Measurements from ENCODE around the gene LRRFIP1.

Gene LRRFIP1

DNA sequence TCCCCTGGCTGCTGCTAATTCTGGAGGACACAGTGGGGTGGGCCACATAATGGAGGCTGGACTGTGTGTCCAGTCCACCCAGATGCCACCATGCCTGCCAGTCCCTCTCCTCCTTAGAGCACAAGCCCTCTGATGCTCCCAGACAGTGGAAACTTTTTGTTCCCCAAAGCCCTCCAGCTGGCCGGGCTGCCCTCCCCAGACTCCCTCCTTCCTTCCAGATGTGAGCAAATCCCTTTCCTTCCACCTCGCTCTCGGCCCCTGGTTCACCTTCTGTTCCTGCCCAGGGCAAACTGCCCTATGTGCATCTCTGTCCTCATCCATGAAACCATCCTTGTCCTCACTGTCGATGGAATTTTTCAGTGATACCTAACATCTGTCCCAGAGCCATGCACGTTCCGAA is 33.9 kb downstream of the LRRFIP1 start:
- H3K4me1 ChIP-seq (ENCODE audit: low read length) = no peaks in the 10 kb centered on the region
- no peak overlapping the region for H3K4me2 ChIP-seq (ENCODE audit: low read depth, low read length)
- no peaks in the 10 kb centered on the region for H4K20me1 ChIP-seq (ENCODE audit: insufficient read depth, low read length)

DNA sequence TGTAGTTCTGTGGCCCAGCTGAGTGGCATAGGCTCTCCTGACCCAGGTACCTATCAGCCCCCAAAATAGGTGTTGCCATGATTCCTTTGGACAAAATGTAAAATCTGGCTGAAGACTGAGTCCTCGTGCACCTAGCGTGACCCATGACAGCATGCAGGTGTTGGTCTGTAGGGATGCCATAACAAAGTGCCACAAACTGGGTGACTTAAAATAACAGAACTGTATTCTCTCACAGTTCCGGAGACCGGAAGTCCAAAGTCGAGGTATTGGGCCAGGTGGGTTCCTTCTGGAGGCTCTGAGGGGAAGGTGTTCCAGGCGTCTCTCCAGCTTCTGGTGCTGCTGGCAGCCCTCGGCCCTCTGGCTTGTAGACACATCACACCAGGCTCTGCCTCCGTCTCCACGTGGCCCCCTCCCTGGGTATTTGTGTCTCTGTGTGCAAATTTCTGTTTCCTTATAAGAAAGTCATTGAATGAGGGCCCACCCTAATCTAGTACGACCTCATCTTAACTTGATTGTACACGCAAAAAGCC is 34.5 kb downstream of the LRRFIP1 start:
- H3K4me1 ChIP-seq (ENCODE audit: low read length) = no peaks in the 10 kb centered on the region
- TF ChIP-seq EZH2phosphoT487 (IDR thresholded peaks at IDR 0.05; ENCODE audit: low read length) (no peak), EZH2 (optimal IDR thresholded peaks at IDR 0.05; ENCODE audit: low read depth, low read length) (no peak)
- TF ChIP-seq, protein P1, sequence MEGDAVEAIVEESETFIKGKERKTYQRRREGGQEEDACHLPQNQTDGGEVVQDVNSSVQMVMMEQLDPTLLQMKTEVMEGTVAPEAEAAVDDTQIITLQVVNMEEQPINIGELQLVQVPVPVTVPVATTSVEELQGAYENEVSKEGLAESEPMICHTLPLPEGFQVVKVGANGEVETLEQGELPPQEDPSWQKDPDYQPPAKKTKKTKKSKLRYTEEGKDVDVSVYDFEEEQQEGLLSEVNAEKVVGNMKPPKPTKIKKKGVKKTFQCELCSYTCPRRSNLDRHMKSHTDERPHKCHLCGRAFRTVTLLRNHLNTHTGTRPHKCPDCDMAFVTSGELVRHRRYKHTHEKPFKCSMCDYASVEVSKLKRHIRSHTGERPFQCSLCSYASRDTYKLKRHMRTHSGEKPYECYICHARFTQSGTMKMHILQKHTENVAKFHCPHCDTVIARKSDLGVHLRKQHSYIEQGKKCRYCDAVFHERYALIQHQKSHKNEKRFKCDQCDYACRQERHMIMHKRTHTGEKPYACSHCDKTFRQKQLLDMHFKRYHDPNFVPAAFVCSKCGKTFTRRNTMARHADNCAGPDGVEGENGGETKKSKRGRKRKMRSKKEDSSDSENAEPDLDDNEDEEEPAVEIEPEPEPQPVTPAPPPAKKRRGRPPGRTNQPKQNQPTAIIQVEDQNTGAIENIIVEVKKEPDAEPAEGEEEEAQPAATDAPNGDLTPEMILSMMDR (IDR thresholded peaks at IDR 0.05; ENCODE audit: low read length) = no peak
- H3K9me3 ChIP-seq (replicated peaks; ENCODE audit: insufficient read depth, low read length) = no peaks in the 10 kb centered on the region
- no peaks in the 10 kb centered on the region for H4K20me1 ChIP-seq (ENCODE audit: insufficient read depth, low read length)
- no peaks in the 10 kb centered on the region for H3F3A ChIP-seq (ENCODE audit: insufficient read depth, low read length)
- H3K4me2 ChIP-seq (ENCODE audit: low read depth, low read length) = no peak overlapping the region
- no peak overlapping the region for H2AFZ ChIP-seq (ENCODE audit: low read length)
- no peak overlapping the region for H3K4me3 ChIP-seq (ENCODE audit: low read length)
- no peaks in the 10 kb centered on the region for H3K9me2 ChIP-seq (replicated peaks; ENCODE audit: insufficient read depth, low read length)
- H3K36me3 ChIP-seq (replicated peaks; ENCODE audit: insufficient read depth, low read length) = no peaks in the 10 kb centered on the region
- no peaks in the 10 kb centered on the region for H3K27me3 ChIP-seq (replicated peaks; ENCODE audit: insufficient read depth, low read length)
- H3K27ac ChIP-seq (ENCODE audit: low read length) = no peak overlapping the region
- no peak overlapping the region for H3K9ac ChIP-seq (ENCODE audit: low read length)
- no peaks in the 10 kb centered on the region for H3K79me2 ChIP-seq (ENCODE audit: low read length)
- DNase-seq = no peak

More for the DNA sequence above, 33.9 kb downstream of the LRRFIP1 start:
- no peak overlapping the region for H3K4me3 ChIP-seq (ENCODE audit: low read length)
- no peaks in the 10 kb centered on the region for H3K36me3 ChIP-seq (replicated peaks; ENCODE audit: insufficient read depth, low read length)
- TF ChIP-seq, protein P1 (IDR thresholded peaks at IDR 0.05; ENCODE audit: low read length) = no peak
- TF ChIP-seq EZH2 (optimal IDR thresholded peaks at IDR 0.05; ENCODE audit: low read depth, low read length) (no peak), EZH2phosphoT487 (IDR thresholded peaks at IDR 0.05; ENCODE audit: low read length) (no peak)
- DNase-seq = no peak
- no peaks in the 10 kb centered on the region for H3K79me2 ChIP-seq (ENCODE audit: low read length)
- no peak overlapping the region for H3K27ac ChIP-seq (ENCODE audit: low read length)
- H3F3A ChIP-seq (ENCODE audit: insufficient read depth, low read length) = no peaks in the 10 kb centered on the region
- H3K9me3 ChIP-seq (replicated peaks; ENCODE audit: insufficient read depth, low read length) = no peaks in the 10 kb centered on the region
- H3K9me2 ChIP-seq (replicated peaks; ENCODE audit: insufficient read depth, low read length) = no peaks in the 10 kb centered on the region
- H2AFZ ChIP-seq (ENCODE audit: low read length) = no peak overlapping the region
- H3K27me3 ChIP-seq (replicated peaks; ENCODE audit: insufficient read depth, low read length) = no peaks in the 10 kb centered on the region
- H3K9ac ChIP-seq (ENCODE audit: low read length) = no peak overlapping the region

DNA sequence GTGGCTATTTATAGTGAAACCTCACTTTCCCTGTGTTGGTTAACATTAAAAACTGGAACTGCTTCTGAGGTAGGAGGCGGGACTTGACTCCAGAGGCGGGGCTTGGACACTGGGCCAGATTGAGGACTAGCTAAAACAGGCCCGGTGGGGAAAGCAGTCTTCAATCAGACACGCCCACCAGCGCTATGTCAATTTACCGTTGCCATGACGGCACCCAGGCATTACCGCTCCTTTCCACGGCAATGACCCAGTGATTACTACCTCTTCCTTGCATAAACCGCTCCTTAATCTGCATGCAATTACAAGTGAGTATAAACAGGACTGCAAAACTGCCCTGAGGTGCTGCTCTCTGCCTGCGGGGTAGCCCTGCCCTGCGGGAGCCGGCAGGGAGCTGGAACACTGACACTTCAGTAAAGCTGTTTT is 35.3 kb downstream of the LRRFIP1 start:
- H3K4me1 ChIP-seq (ENCODE audit: low read length) = no peaks in the 10 kb centered on the region
- no peak overlapping the region for H3K9ac ChIP-seq (ENCODE audit: low read length)
- no peaks in the 10 kb centered on the region for H3K79me2 ChIP-seq (ENCODE audit: low read length)
- no peaks in the 10 kb centered on the region for H3K36me3 ChIP-seq (replicated peaks; ENCODE audit: insufficient read depth, low read length)
- no peak overlapping the region for H2AFZ ChIP-seq (ENCODE audit: low read length)
- peak; percentile 50 for DNase-seq
- no peaks in the 10 kb centered on the region for H4K20me1 ChIP-seq (ENCODE audit: insufficient read depth, low read length)
- H3K9me2 ChIP-seq (replicated peaks; ENCODE audit: insufficient read depth, low read length) = no peaks in the 10 kb centered on the region
- no peaks in the 10 kb centered on the region for H3K9me3 ChIP-seq (replicated peaks; ENCODE audit: insufficient read depth, low read length)
- peak overlapping the region; percentile 8; the same call in 1 of the 2 replicates for H3K4me2 ChIP-seq (ENCODE audit: low read depth, low read length)
- H3K27me3 ChIP-seq (replicated peaks; ENCODE audit: insufficient read depth, low read length) = no peaks in the 10 kb centered on the region
- H3K27ac ChIP-seq (ENCODE audit: low read length) = no peak overlapping the region
- H3F3A ChIP-seq (ENCODE audit: insufficient read depth, low read length) = no peaks in the 10 kb centered on the region
- H3K4me3 ChIP-seq (ENCODE audit: low read length) = no peak overlapping the region
- TF ChIP-seq EZH2 (optimal IDR thresholded peaks at IDR 0.05; ENCODE audit: low read depth, low read length) (no peak), EZH2phosphoT487 (IDR thresholded peaks at IDR 0.05; ENCODE audit: low read length) (no peak)
- TF ChIP-seq, protein P1 (IDR thresholded peaks at IDR 0.05; ENCODE audit: low read length) = no peak

All from MM.1S (cell line).